PFSK-1 (cell line): ENCODE results near the gene LRRC63.

Source experiments
- FOXP2 ChIP-seq: optimal IDR thresholded peaks from 2 replicates; pipeline ENCODE3; 2011; ENCODE audit warnings: borderline replicate concordance, control low read depth, inconsistent platforms; ENCODE audit not compliant: insufficient read depth; ENCODE audit errors: extremely low read length, extremely low read depth
- POLR2AphosphoS5 ChIP-seq: IDR thresholded peaks from 2 replicates; pipeline ENCODE4 v1.6.1; 2012; ENCODE audit warnings: low read depth, mild to moderate bottlenecking, control low read depth, low read length, moderate library complexity
- SIN3A ChIP-seq: IDR thresholded peaks from 2 replicates; pipeline ENCODE4 v1.6.1; 2012; ENCODE audit warnings: mild to moderate bottlenecking, low read length, moderate library complexity, borderline replicate concordance; ENCODE audit not compliant: insufficient read depth
- TAF1 ChIP-seq: IDR thresholded peaks from 2 replicates; pipeline ENCODE4 v1.6.1; 2012; ENCODE audit warnings: low read length, control low read depth, borderline replicate concordance; ENCODE audit not compliant: insufficient read depth
- TF ChIP-seq, protein P1 (sequence below), 2 experiments: IDR thresholded peaks; 2 replicates each; pipeline versions ENCODE4 v1.6.1 to v1.8.0; 2011 to 2012; ENCODE audit warnings: low read depth in 2 of 2, low read length in 2 of 2, control low read depth in 1 of 2, inconsistent platforms in 1 of 2, mild to moderate bottlenecking in 1 of 2, moderate library complexity in 1 of 2; ENCODE audit not compliant: insufficient read depth in 1 of 2

LRRC63 gene

DNA sequence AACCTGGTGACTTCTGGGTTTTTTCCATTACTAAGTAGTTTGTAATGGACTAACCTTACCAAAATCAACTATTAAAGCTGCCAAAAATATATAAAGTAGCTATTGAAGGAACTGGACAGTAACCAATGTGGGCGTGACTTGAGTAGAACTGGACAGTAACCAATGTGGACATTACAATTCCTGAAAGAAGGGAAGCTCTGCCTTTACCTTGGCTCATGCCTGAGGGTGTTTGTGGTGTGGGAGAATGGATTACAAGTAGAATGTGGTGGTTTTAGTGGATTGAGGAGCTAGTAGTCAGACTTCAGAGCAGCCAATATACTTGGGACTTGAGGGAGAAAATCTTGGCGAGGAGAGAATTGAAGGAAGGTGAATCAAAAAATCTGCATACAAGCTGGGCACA, 17.5 kb downstream of the LRRC63 start:
- TF ChIP-seq POLR2AphosphoS5, result no peak
- no peak for TF ChIP-seq SIN3A
- TF ChIP-seq TAF1, result no peak
- no peak for TF ChIP-seq FOXP2

DNA sequence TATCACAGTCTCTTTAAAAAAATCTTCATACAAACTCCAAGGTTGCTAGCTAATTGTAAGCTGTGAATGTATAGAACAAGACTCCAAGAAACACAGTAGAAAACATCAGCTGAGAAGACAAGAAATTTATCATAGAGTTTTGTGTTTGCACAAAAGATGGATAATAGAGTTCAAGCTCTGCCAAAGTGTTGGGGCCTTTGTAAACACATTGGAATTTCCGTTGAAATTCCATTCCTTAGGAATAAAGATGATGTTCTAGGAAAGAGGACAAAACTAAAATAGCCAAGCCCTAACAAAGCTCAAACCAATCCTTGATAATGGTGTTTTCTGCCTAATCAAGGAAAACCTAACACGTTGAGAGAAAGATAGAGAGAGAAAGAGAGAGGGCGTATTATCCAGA, 20.6 kb downstream of the LRRC63 start:
- TF ChIP-seq, protein P1, sequence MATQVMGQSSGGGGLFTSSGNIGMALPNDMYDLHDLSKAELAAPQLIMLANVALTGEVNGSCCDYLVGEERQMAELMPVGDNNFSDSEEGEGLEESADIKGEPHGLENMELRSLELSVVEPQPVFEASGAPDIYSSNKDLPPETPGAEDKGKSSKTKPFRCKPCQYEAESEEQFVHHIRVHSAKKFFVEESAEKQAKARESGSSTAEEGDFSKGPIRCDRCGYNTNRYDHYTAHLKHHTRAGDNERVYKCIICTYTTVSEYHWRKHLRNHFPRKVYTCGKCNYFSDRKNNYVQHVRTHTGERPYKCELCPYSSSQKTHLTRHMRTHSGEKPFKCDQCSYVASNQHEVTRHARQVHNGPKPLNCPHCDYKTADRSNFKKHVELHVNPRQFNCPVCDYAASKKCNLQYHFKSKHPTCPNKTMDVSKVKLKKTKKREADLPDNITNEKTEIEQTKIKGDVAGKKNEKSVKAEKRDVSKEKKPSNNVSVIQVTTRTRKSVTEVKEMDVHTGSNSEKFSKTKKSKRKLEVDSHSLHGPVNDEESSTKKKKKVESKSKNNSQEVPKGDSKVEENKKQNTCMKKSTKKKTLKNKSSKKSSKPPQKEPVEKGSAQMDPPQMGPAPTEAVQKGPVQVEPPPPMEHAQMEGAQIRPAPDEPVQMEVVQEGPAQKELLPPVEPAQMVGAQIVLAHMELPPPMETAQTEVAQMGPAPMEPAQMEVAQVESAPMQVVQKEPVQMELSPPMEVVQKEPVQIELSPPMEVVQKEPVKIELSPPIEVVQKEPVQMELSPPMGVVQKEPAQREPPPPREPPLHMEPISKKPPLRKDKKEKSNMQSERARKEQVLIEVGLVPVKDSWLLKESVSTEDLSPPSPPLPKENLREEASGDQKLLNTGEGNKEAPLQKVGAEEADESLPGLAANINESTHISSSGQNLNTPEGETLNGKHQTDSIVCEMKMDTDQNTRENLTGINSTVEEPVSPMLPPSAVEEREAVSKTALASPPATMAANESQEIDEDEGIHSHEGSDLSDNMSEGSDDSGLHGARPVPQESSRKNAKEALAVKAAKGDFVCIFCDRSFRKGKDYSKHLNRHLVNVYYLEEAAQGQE (IDR thresholded peaks at IDR 0.05; ENCODE audit: insufficient read depth in 1 of 2, low read depth in 2 of 2, low read length in 2 of 2), result no peak
- no peak for TF ChIP-seq SIN3A
- no peak for TF ChIP-seq TAF1
- no peak for TF ChIP-seq POLR2AphosphoS5
- TF ChIP-seq FOXP2, result no peak

DNA sequence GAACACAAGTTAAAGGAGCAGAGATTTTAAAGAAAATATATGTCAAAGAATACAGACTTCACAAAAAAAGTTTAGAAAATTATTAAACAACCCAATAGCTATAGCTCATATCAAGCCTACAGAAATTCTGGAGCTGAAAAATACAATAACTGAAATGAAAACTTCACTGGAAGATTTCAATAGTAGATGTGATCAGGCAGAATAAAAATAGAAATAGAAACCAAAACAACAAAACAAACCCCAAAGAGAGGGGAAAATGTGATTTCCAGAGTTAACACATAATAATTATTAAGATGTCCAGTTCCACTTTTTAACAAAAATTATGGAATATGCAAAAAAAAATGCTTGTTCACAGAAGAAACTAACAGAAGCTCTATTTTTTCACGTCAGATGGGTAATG, 23.6 kb downstream of the LRRC63 start:
- TF ChIP-seq POLR2AphosphoS5 (no peak), TAF1 (no peak), SIN3A (no peak), FOXP2 (no peak)

DNA sequence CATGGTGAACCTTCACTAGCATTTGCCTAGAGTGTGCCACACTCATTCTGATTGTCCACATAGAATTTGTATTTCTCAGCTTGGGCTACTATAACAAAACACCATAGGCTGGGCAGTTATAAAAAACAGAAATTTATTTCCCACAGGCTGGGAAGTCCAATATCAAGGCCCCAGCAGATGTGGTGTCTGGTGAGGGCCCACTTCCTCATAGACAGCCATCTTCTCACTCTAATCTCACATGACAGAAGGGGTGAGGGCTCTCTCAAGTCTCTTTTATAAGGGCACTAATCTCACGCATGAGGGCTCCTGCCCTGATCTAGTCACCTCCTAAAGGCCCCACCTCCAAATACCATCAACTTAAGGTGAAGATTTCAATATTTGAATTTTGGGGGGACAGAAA, 53.6 kb downstream of the LRRC63 start:
- no peak for TF ChIP-seq SIN3A
- TF ChIP-seq TAF1, result no peak
- TF ChIP-seq, protein P1 (IDR thresholded peaks at IDR 0.05; ENCODE audit: insufficient read depth in 1 of 2, low read depth in 2 of 2, low read length in 2 of 2), result no peak
- no peak for TF ChIP-seq POLR2AphosphoS5
- TF ChIP-seq FOXP2, result no peak

DNA sequence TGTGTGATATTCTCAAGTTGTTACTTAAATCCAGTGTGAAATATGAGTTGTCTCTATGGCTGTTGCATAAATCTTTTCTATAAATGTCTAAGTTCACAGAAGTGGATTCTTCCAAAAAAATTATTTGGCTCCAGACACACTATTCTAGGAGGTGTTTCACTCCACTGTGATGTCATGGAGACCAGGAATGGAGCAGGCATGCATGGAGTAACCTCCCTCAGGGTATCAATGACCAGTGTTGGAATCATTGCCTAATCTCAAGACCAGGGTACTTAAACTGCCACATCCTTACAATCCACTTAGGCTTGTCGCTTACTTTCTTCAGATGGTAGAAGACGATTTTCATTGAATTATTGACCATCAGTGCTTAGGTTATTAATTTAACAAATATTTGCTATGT, 55.4 kb downstream of the LRRC63 start:
- TF ChIP-seq FOXP2, result no peak
- TF ChIP-seq, protein P1 (IDR thresholded peaks at IDR 0.05; ENCODE audit: insufficient read depth in 1 of 2, low read depth in 2 of 2, low read length in 2 of 2), result no peak
- TF ChIP-seq POLR2AphosphoS5, result no peak
- TF ChIP-seq SIN3A, result no peak
- TF ChIP-seq TAF1, result no peak

DNA sequence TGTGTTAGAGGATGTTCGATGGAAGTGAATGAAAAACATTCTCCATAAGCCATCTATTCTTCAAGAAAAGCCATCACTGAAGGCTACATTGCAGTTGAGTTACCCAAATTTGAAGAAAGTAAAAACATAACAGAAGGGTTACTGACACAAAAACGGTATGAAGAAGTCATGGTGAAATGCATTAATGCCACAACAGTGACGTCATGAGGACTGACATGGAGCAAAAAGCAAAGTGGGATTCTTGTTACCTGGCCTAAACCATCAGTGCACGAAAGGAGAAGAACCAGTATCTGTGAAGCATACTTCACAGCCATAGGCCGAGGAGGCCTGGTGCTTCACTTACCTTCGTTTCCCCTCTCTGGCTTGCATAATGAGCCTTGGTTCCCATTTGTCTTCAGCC, 58.7 kb downstream of the LRRC63 start:
- TF ChIP-seq SIN3A (no peak), POLR2AphosphoS5 (no peak), TAF1 (no peak), FOXP2 (no peak)
- TF ChIP-seq, protein P1 (IDR thresholded peaks at IDR 0.05; ENCODE audit: insufficient read depth in 1 of 2, low read depth in 2 of 2, low read length in 2 of 2), result no peak
